H1 (cell line): ENCODE results near the gene WDR33. TPM values are rescaled to one million over a fixed set of nuclear protein-coding genes. Genes with fewer than 3 reads are reported as not detected.
A peak's percentile ranks its signal among the peaks of the same experiment; 100 is the strongest.

Source experiments
- CHD1 ChIP-seq: IDR thresholded peaks from 2 replicates; pipeline ENCODE4 v1.6.1; 2012; ENCODE audit warnings: low read depth, low read length, improper control_type of control experiment
- SIN3A ChIP-seq, 2 experiments: IDR thresholded peaks in 1 of 2; conservative IDR thresholded peaks in 1 of 2; 2 replicates each; pipeline ENCODE4 v1.6.1; 2011 to 2012; ENCODE audit warnings: low read length in 2 of 2, improper control_type of control experiment in 1 of 2, low read depth in 1 of 2, mild to moderate bottlenecking in 1 of 2
- TAF7 ChIP-seq: optimal IDR thresholded peaks from 2 replicates; pipeline ENCODE3; 2011; ENCODE audit warnings: low read depth, mild to moderate bottlenecking, inconsistent platforms, low read length, moderate library complexity, borderline replicate concordance
- polyA plus RNA-seq, 7 experiments: library from polyadenylated mRNA; depleted of rRNA in 3 of 7; stranded (reverse) in 5 of 7; unstranded in 2 of 7; fragments of >200 nt in 5 of 7; fragments of 200-250 nt in 2 of 7; gene quantifications; 1 replicate in 5 of 7; 2 replicates in 1 of 7; 4 replicates in 1 of 7; pipeline versions ENCODE4 v1.2.1 to v1.2.3, GENCODE V29; 2011 to 2013; ENCODE audit warnings: missing spikeins in 2 of 7, mixed read lengths in 2 of 7
- total RNA-seq: library from RNA; stranded (reverse); fragmentation: NEBNext Ultra II Directional; extraction: Animal tissue kit (Norgen Biotek cat#: 25700); gene quantifications from 2 replicates; pipeline ENCODE4 v1.2.1, GENCODE V29; 2021

WDR33 gene
- total and polyA plus RNA-seq, 2 of the 8 experiments (the other 6 are each of a cell fraction or from before 2014, with no cell fraction given) = 18.1 to 82.7 TPM

DNA sequence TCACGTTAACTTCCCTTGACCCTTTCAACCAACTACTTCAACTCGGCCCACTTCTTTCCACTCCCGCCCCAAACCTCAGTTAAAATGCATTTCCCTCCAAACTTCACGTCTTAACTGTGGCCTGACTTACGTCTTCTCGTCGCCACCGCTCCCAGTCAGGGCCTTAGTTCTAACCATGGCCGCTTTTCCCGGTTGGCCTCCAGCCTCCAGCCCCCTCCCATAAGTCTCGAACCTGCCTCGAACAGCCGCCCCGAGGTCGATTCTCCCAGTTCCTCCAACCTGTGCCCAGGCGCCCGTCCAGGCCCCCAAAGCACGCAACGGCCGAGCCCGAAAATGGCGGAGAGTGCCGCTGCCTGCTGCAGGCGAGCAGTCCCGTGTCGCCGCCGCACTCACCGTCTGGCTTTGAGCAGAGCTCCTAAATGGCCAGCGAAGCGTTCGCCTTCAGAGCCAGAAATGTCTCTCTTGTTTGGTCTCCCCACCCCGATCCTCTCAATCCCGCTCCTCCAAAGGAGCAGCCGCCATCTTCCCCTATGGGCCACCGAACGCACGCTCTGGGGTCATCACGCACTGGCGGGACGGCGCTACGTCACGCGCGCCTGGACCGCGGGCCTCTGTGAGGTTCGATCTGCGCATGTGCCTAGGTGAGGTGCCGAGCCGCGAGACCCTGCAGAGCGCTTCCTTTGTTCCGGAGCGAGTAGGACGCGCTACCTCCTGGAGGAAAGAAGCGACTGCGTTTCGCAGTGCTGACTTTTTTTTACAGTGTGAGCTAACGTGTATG is at the start of gene WDR33 (continued):
- TF ChIP-seq TAF7 = peak; percentile 75
- no peak; the same call in 1 of the 2 replicates for TF ChIP-seq CHD1
- TF ChIP-seq SIN3A (conservative IDR thresholded peaks at IDR 0.05 in 1 of 2, IDR thresholded peaks at IDR 0.05 in 1 of 2; ENCODE audit: low read depth in 1 of 2, low read length in 2 of 2) = 0 out of 4 replicates have a peak, but pooled peaks of 1 of the 2 experiments have one; percentile 4
